Sigmoid colon (tissue), 7 donors: ENCODE results near the gene SSH3. TPM values are rescaled to one million over a fixed set of nuclear protein-coding genes. Genes with fewer than 3 reads are reported as not detected.

Experiments
- DNase-seq: peaks from one replicate; pipeline ENCODE4 v3.0.0-alpha.2; 2019
- H3K27ac ChIP-seq, 4 donors: fragments of 200-600 bp; sonication (generic); one replicate each; pipeline ENCODE4 v1.5.1; 2016 to 2019; ENCODE audit warnings: mild to moderate bottlenecking in 1 of 4
- H3K27me3 ChIP-seq, 3 donors: fragments of 200-600 bp; sonication (generic); one replicate each; pipeline ENCODE4 v1.5.1; 2019; ENCODE audit warnings: mild to moderate bottlenecking in 1 of 3
- H3K36me3 ChIP-seq, 4 donors: fragments of 200-600 bp; sonication (generic); one replicate each; pipeline ENCODE4 v1.5.1; 2016 to 2019
- H3K4me1 ChIP-seq, 4 donors: fragments of 200-600 bp; sonication (generic); one replicate each; pipeline ENCODE4 v1.5.1; 2017 to 2019
- H3K4me3 ChIP-seq, 4 donors: fragments of 200-600 bp; sonication (generic); one replicate each; pipeline ENCODE4 v1.5.1; 2017 to 2019; ENCODE audit warnings: mild to moderate bottlenecking in 2 of 4, moderate library complexity in 1 of 4
- H3K9me3 ChIP-seq, 4 donors: fragments of 200-600 bp in 3 of 4; sonication (generic) in 3 of 4; one replicate each; pipeline versions ENCODE4 v1.5.1 to v1.6.1; 2013 to 2019
- EP300 ChIP-seq, 4 donors: sonication (generic); formaldehyde crosslinking; IDR thresholded peaks; one replicate each; pipeline ENCODE4 v1.6.1; 2017; ENCODE audit warnings: antibody characterized with exemption in 4 of 4
- POLR2A ChIP-seq, 2 donors: fragments of 450-650 bp; IDR thresholded peaks; one replicate each; pipeline ENCODE4 v1.6.1; 2016; ENCODE audit warnings: antibody characterized with exemption in 2 of 2, mild to moderate bottlenecking in 2 of 2, moderate library complexity in 2 of 2
- POLR2AphosphoS5 ChIP-seq, 4 donors: sonication (generic); formaldehyde crosslinking; IDR thresholded peaks; one replicate each; pipeline ENCODE4 v1.6.1; 2017; ENCODE audit warnings: antibody characterized with exemption in 4 of 4
- WGBS, 2 donors: extraction: QIAGEN DNeasy Blood & Tissue Kit; methylation state at CpG; one replicate each; pipeline ENCODE4 v1.1.7; 2013; 5-methylcytosine and 5-hydroxymethylcytosine counted together
- intact Hi-C: fragments of 100-400 bp; cut with DNase I; formaldehyde crosslinking; loops from one replicate; pipeline ENCODE4 v1.15.1; 2023
- polyA plus RNA-seq, 3 donors: library from polyadenylated mRNA; stranded (reverse); fragments of 200-250 nt; gene quantifications; one replicate each; pipeline ENCODE4 v1.2.3, GENCODE V29; 2013
- total RNA-seq, 4 donors: library from RNA; depleted of rRNA; stranded (reverse); fragments of >200 nt; gene quantifications; one replicate each; pipeline ENCODE4 v1.1.0, GENCODE V29; 2016
- TF ChIP-seq, protein P1 (sequence below), 4 experiments: fragments of 450-650 bp in 3 of 4; fragments of 200-600 bp in 1 of 4; IDR thresholded peaks; one replicate each; pipeline ENCODE4 v1.5.1; 2016 to 2019; ENCODE audit warnings: antibody characterized with exemption in 4 of 4, mild to moderate bottlenecking in 3 of 4, moderate library complexity in 2 of 4
- donor health status: healthy with polysubstance abuse.
- donor health status: Bipolar disorder and iron deficiency.
- donor health status: healthy.

The SSH3 gene
- total and polyA plus RNA-seq, 7 donors = 15.6 to 39.0 (median 26.5) TPM

DNA sequence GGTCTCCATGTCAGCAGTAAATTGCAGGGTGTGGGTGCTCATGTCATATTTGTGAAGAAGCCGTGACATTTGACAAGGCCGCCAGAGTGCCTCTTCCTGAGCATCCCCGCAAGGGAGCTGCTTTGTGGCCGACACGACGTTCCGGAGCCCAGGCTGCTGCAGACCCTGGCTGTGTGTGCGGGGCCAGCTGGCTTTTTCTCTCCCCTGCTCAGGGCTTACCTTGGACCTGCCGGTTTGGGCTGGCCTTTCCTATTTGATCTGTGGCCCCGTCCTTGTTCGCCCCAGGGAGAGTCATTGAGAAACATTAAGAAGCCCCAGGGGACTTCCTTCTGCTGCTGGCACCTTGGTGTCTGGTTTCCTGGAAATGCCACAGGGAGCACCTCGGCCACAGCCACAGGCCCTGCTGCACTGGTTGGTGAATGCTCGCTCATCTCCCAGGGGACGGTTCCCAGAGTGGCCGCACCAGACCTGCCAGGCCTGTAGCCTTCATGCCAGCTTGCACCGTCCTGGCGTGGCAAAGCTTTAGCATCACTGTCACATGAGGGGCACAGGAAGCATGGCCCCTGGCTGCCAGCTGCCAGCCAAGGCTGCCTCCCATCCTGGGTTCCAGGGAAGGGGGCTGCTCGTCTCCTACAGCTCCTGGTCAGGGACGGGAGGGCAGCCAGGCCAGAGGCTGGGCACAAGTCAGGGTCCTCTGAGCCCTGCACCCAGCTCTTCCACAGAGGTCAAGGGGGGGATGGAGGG lies 31.6 kb upstream of the SSH3 start:
- Histone ChIP-seq H3K27me3 (no peaks in the 10 kb centered on the region), H3K9me3 (no peaks in the 10 kb centered on the region), H3K36me3 (peaks cover 0 to 5% (median 0%) of the 10 kb centered on the region in 4 donors), H3K27ac (peak overlapping the region; percentile 84 to 89 (median 85)), H3K4me3 (no peak overlapping the region), H3K4me1 (peaks cover 0 to 99% (median 96%) of the 10 kb centered on the region in 4 donors)
- intact Hi-C loops = no loop called here
- 42 to 75% methylated on average over 19 of the region's 19 CpGs for WGBS, 2 donors
- TF ChIP-seq POLR2A (IDR thresholded peaks at IDR 0.05) = no peak
- peak; percentile 62 for DNase-seq

DNA sequence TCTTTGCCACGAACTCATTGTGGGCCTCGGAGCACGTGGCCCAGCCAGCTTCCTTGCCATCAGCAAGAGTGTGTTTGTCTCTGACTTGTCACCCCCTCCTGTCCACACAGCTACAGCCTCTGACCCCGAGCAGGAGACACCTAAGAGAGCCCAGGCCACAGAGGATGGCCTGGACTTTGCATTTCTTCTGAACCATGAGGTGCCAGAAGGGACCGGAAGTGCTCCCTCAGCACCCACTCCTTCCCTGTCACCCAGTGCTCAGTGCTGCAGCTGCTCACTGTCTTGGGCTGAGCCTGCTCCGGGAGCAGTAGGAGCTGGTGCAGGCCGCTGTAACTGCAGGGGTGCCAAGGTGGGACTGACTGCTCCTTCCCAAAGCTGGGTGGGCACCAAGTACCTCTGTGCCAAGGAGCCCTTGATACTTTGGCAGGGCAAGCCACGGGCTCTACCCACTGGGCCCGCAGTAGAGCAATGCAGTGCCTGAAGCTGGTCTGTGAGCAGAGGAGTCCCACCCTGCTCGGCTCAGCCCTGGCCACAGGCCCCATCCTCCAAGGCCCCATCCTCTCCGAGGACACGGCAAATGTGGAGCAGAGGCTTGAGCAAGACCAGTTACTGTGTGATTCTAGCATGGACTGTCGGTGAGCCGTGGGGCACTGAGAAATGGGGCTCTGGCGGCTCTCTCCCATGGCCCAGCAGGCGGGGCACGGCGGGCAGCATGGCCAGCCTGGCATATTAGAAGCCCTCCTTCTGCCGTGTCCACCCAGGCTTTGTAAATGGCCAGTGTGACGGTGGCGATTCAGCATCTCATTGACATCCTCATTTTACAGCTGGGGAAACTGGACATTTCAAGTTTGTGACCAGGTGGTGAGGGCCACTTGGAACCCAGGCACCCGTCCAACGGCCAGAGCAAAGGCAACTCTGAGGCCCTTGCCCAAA lies 30.7 kb upstream of the SSH3 start:
- intact Hi-C loops = no loop called here
- peak; percentile 65 for DNase-seq
- H3K9me3 ChIP-seq = no peaks in the 10 kb centered on the region
- H3K36me3 ChIP-seq = peaks cover 0 to 5% (median 0%) of the 10 kb centered on the region in 4 donors
- H3K4me1 ChIP-seq = peaks cover 0 to 100% (median 98%) of the 10 kb centered on the region in 4 donors
- 62 to 72% methylated on average over 23 of the region's 23 CpGs for WGBS, 2 donors
- no peak for TF ChIP-seq POLR2A (IDR thresholded peaks at IDR 0.05)
- no peak overlapping the region for H3K4me3 ChIP-seq
- no peaks in the 10 kb centered on the region for H3K27me3 ChIP-seq
- H3K27ac ChIP-seq = peak overlapping the region; percentile 84 to 89 (median 85)

DNA sequence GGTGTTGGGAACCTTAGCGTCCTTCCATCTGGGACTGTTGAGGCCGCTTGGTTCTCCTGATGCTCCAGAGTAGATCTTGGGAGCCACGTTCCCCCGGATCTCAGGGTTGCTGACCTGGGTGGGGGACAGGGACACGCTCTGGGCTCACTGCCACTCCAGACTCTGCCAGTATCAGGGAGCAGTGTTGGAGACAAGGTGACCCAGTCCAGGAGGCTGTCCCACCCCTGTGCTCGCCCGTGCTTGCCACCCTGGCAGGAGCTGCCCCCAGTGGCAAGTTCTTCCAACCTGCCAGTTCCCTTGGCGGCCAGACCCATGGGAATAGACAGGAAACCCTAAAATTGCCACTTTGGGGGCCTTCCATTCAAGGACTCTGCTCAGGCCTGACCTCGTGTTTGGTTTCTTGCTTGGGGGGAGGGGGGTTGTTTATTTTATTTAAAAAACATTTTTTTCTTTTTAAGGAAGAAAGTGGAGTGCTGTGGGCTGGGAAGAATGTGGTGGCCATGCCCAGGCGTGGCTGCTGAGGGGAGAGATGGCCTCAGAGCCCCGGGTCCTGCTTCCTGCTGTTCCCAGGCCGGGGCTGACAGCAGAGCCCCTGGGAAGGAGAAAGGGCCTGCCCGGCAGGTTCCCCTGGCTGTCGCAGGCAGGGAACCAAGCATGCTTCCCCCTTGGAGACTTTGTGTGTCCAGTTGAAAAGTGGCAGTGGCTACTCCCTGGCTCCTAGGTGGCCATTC lies 29.9 kb upstream of the SSH3 start:
- H3K4me1 ChIP-seq = peaks cover 0 to 100% (median 98%) of the 10 kb centered on the region in 4 donors
- WGBS, 2 donors = 51 to 60% methylated on average over 14 of the region's 14 CpGs

DNA sequence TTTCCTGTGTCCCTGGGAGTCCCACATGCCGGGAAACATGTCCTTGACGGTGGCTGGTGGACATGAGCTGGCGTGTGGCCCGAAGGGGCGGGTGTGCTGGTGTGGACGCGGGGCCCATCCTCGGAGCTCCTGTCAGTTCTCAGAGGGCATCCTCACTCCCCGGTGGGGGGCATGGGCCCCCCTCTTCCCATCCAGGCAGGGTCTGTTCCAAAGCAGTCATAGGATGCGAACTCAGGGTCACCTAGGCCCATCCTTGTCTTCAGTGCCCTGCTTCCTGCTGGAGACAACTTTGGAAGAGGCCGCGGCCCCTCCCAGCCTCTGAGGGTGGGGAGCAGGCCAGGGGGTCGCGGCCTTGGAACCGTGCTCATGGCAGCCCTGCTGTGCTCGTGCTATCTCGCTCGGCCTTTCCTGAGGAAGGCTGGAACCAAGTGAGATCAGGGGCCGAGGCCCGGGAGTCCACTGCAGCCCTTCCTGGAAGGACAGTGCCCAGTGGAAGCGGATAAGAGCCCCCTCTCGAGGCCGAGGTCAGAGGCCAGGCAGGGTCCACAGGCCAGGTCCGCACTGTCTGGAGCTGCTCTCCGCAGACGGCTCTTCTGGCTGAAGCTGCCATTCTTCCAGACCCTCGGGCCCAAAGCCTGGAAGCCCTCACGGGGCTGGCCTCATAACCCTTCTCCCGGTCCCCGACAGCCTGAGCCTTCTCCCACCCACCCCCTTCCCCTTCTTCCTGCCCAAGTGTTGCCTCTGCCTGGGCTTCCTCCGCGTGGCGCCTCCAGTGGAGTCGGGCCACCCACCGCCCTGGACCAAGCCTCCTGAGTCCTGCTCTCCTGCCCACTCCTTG lies 28.3 kb upstream of the SSH3 start:
- peak; percentile 70 for DNase-seq
- intact Hi-C loops = no loop called here
- H3K9me3 ChIP-seq = no peaks in the 10 kb centered on the region
- no peak overlapping the region for H3K4me3 ChIP-seq
- H3K4me1 ChIP-seq = peaks cover 0 to 99% (median 87%) of the 10 kb centered on the region in 4 donors
- 62 to 78% methylated on average over 35 of the region's 35 CpGs for WGBS, 2 donors
- peaks cover 7 to 14% (median 11%) of the 10 kb centered on the region in 4 donors for H3K36me3 ChIP-seq
- H3K27ac ChIP-seq = peak overlapping the region; percentile 64 to 89 (median 84)
- TF ChIP-seq EP300 (IDR thresholded peaks at IDR 0.05) (no peak), POLR2A (IDR thresholded peaks at IDR 0.05) (no peak), POLR2AphosphoS5 (IDR thresholded peaks at IDR 0.05) (no peak)
- TF ChIP-seq, protein P1, sequence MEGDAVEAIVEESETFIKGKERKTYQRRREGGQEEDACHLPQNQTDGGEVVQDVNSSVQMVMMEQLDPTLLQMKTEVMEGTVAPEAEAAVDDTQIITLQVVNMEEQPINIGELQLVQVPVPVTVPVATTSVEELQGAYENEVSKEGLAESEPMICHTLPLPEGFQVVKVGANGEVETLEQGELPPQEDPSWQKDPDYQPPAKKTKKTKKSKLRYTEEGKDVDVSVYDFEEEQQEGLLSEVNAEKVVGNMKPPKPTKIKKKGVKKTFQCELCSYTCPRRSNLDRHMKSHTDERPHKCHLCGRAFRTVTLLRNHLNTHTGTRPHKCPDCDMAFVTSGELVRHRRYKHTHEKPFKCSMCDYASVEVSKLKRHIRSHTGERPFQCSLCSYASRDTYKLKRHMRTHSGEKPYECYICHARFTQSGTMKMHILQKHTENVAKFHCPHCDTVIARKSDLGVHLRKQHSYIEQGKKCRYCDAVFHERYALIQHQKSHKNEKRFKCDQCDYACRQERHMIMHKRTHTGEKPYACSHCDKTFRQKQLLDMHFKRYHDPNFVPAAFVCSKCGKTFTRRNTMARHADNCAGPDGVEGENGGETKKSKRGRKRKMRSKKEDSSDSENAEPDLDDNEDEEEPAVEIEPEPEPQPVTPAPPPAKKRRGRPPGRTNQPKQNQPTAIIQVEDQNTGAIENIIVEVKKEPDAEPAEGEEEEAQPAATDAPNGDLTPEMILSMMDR (IDR thresholded peaks at IDR 0.05) = no peak
- no peaks in the 10 kb centered on the region for H3K27me3 ChIP-seq

More for the DNA sequence above, 29.9 kb upstream of the SSH3 start:
- Histone ChIP-seq H3K27ac (peak overlapping the region; percentile 84 to 89 (median 85)), H3K27me3 (no peaks in the 10 kb centered on the region), H3K9me3 (no peaks in the 10 kb centered on the region), H3K4me3 (no peak overlapping the region), H3K36me3 (peaks cover 0 to 5% (median 0%) of the 10 kb centered on the region in 4 donors)
- DNase-seq = peak; percentile 67
- intact Hi-C loops = no loop called here
- TF ChIP-seq EP300 (IDR thresholded peaks at IDR 0.05) (no peak), POLR2A (IDR thresholded peaks at IDR 0.05) (no peak), POLR2AphosphoS5 (IDR thresholded peaks at IDR 0.05) (no peak)
- TF ChIP-seq, protein P1 (IDR thresholded peaks at IDR 0.05) = no peak
